IPS-18c (cell line): ENCODE measurements around the gene IRF2BP1.

Source experiments
- H3K4me3 ChIP-seq: 2 replicates; pipeline ENCODE4 v1.7.0; 2013; ENCODE audit warnings: low read depth, mild to moderate bottlenecking, low read length, moderate library complexity; ENCODE audit not compliant: insufficient read depth
- H3K9me3 ChIP-seq: one replicate; pipeline ENCODE4 v1.6.1; 2013; ENCODE audit warnings: mild to moderate bottlenecking, low read length, moderate library complexity; ENCODE audit not compliant: control insufficient read depth, insufficient read depth

Gene IRF2BP1, protein sequence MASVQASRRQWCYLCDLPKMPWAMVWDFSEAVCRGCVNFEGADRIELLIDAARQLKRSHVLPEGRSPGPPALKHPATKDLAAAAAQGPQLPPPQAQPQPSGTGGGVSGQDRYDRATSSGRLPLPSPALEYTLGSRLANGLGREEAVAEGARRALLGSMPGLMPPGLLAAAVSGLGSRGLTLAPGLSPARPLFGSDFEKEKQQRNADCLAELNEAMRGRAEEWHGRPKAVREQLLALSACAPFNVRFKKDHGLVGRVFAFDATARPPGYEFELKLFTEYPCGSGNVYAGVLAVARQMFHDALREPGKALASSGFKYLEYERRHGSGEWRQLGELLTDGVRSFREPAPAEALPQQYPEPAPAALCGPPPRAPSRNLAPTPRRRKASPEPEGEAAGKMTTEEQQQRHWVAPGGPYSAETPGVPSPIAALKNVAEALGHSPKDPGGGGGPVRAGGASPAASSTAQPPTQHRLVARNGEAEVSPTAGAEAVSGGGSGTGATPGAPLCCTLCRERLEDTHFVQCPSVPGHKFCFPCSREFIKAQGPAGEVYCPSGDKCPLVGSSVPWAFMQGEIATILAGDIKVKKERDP

DNA sequence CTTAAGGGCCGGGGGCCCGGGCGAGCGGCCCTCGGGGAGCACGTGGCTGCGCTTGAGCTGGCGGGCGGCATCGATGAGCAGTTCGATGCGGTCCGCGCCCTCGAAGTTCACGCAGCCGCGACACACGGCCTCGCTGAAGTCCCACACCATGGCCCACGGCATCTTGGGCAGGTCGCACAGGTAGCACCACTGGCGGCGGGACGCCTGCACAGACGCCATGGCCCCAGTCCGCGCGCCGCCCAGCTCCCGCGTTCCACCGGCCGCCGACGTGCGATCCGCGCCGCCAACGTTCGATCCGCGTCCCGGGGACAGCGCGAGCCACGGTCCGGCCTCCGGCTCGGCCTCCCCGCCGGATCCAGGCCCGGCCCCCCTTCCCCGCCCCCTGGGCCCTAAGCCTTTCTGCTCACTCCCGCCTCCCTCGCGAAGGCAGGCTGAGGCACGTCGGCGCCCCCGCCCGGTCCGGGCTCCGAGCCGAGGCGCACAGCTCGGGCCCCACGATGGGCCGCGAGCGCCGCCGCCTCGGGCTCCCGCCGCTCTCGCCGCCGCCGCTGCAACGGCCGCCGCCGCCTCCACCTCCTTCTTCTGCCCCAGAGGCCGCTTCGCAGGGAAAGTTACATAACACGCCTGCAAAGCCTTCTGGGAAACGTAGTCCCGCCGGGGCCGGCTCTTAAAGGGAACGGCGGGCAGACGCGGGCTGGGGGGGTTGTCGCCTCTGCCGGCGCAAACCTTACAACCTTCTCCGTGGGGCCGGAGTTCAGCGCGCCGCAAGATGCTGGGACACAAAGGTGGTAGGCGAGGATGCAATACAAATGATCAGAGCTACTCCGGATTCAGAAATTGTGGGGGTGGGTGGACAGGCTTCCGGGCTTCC, at the start of gene IRF2BP1:
IRF2BP1 (minus strand) TSS at position 586 of the 871 bp plus-strand sequence; CDS start at position 219, 367 bp downstream.
- Histone ChIP-seq H3K4me3 (peak within 1 kb of the TSS; percentile 91), H3K9me3 (no peaks in the 10 kb centered on the region)

GRCh38 chr19:45935267-45935666, 49.3 kb upstream of the IRF2BP1 start:
- no peaks in the 10 kb centered on the region for H3K9me3 ChIP-seq
- H3K4me3 ChIP-seq: no peak overlapping the region

GRCh38 chr19:45934551-45935230, 48.8 kb upstream of the IRF2BP1 start:
- Histone ChIP-seq H3K4me3 (no peak overlapping the region), H3K9me3 (no peaks in the 10 kb centered on the region)

- Histone ChIP-seq H3K9me3 (no peaks in the 10 kb centered on the region), H3K4me3 (no peak overlapping the region)
Observed at GRCh38 chr19:45933759-45934158, 47.8 kb upstream of the IRF2BP1 start.

DNA sequence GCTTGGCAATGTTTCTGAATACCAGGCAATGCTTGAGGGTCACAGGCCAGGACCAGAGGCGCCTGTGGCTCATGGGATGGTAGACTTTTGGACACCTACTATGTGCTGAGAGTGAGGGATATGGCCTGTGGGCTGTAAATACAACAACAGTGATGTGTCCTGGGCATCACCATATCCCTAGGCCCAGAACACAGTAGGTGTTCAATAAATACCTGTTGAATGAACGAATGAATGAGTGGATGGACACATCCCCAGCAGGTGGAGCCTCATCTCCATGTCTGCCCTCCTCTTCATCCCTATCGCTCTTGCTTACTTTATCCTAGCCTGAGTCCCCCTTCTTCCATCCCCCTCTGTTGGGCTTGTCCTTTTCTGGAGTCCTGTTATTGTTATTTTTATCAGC, 45.1 kb upstream of the IRF2BP1 start:
- Histone ChIP-seq H3K9me3 (no peaks in the 10 kb centered on the region), H3K4me3 (no peak overlapping the region)

DNA sequence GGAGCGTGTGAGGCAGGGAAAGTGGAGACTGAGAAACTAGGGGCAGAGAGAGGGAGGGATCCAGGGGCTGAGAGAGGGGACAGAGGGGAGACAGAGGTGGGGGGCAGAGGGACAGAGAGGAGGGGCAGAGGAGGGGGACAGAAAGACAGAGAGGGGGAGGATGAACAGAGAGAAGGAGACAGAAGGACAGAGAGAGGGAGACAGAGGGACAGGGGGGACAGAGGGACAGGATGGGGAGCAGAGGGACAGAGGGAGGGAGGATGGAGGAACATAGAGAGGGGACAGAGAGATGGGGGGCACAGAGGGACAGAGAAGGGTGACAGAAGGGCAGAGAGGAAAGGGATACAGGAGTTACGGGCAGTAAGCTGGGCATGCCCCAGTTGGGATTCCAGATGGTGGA, 43.3 kb upstream of the IRF2BP1 start:
- Histone ChIP-seq H3K4me3 (no peak overlapping the region), H3K9me3 (no peaks in the 10 kb centered on the region)

DNA sequence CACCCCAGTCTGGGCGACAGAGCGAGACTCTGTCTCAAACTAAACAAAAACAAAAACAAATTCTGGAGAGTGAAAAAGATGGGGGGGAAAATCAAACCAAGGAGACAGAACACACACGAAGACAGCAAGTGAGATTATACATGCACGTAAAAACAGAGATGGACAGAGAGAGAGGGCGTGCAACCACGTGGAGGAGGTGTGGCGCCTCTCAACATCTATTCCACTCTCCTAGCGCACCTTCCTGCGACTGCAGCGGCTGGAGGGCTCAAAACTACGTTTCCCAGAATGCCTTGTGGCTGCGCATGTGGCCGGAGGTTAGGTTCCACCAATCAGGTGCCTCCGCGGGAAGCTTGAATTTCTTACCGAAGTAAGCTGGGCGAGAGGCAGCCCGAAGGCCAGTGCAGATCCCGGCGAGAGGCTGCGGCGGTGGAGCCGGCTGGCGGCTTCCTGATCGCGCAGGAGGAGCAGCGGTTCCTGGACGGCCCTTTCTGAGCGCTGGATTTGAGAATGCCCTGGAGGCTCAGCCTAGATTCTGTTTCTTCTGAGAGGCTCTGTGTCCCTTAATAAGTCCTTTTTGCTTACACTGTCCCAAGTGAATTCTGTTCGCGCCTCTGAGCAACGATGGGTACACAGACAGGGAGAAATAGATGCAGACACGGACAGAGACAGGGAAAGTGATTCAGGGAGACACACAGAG, 41.8 kb upstream of the IRF2BP1 start:
- Histone ChIP-seq H3K9me3 (no peaks in the 10 kb centered on the region), H3K4me3 (peak overlapping the region; percentile 49; the same call in 1 of the 2 replicates)

DNA sequence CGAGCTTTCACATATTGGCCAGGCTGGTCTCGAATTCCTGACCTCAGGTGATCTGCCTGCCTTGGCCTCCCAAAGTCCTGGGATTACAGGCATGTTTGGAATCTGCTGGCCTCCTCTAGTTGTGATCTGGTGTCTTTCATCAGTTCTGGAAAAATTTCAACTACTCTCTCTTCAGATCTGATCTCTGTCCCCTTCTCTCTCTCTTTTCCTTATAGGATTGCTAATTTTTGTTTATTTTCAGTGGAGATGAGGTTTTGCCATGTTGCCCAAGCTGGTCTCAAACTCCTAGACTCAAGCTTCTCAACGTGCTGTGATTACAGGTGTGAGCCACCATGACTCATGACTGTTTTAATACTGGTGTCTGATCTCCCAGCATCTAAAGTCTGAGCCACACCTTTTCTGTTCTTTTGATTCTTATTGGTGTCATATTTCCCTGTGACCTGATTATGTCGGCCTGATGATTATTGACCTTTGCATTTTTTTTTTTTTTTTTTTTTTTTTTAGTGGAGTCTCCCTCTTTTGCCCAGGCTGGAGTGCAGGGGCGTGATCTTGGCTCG, 39.0 kb upstream of the IRF2BP1 start:
- H3K9me3 ChIP-seq: no peaks in the 10 kb centered on the region
- H3K4me3 ChIP-seq: no peak overlapping the region

- Histone ChIP-seq H3K4me3 (no peak overlapping the region), H3K9me3 (no peaks in the 10 kb centered on the region)
Observed at GRCh38 chr19:45922281-45922680, 36.3 kb upstream of the IRF2BP1 start.

- no peak overlapping the region for H3K4me3 ChIP-seq
- H3K9me3 ChIP-seq: no peaks in the 10 kb centered on the region
Observed at GRCh38 chr19:45920458-45920857, 34.5 kb upstream of the IRF2BP1 start.

DNA sequence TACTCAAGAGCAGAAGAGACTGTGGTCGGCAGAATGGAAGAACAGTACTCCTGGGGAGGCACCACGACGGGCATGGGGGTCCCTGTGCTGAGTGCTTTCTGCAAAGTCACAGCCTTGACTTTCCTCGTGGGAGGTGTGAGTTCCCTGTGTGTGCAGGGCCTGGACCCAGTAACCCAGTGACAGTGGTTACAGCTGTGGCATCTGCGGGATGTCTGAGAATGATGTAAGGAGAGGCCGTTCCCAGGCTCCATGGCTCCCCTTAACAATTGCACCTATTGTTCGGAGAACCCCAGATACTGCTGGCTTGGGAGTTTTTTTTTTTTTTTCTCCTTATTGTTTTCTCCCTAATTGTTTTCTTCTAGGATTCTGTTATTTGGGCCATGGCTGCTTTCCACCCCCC, 33.7 kb upstream of the IRF2BP1 start:
- no peak overlapping the region for H3K4me3 ChIP-seq

GRCh38 chr19:45918721-45919120, 32.8 kb upstream of the IRF2BP1 start:
- H3K4me3 ChIP-seq: no peak overlapping the region
- H3K9me3 ChIP-seq: no peaks in the 10 kb centered on the region

More for the DNA sequence above, 33.7 kb upstream of the IRF2BP1 start:
- no peaks in the 10 kb centered on the region for H3K9me3 ChIP-seq

DNA sequence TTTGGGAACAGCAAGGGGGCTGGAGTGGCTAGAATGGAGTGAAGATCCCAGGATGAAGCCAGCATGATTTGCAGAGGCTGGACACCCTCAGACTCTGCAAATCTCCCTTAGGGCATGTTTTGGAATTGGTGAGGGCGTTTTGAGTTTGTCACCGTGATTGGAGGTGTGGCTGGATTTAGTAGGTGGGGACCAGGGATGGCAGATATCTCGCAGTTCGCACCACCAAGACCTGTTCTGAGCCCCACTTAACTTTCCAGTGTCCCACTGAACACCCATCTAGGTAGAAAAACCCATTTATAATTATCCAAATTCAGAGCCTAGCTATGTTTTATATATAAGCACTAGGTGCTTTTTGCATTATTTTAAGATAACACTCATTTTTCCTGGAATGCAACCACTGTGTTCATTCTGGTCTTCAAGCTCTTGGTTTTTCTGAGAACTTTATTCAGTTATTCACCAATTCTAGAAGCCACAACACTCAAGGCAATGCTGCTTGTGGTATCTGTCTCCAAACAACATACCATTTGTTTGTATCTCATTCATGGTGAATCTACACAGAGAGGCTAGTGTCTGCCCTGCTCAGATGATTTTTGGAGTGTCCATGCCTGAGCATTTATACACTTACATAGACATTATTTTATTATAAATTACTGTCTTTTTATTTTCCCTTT, 31.6 kb upstream of the IRF2BP1 start:
- Histone ChIP-seq H3K9me3 (no peaks in the 10 kb centered on the region), H3K4me3 (no peak overlapping the region)

GRCh38 chr19:45913874-45914830, 28.2 kb upstream of the IRF2BP1 start, which contains the start of gene NANOS2:
NANOS2 (minus strand) TSS chr19:45914778; CDS start chr19:45914693, 85 bp downstream.
- Histone ChIP-seq H3K9me3 (no peaks in the 10 kb centered on the region), H3K4me3 (no peak within 1 kb of the TSS)

DNA sequence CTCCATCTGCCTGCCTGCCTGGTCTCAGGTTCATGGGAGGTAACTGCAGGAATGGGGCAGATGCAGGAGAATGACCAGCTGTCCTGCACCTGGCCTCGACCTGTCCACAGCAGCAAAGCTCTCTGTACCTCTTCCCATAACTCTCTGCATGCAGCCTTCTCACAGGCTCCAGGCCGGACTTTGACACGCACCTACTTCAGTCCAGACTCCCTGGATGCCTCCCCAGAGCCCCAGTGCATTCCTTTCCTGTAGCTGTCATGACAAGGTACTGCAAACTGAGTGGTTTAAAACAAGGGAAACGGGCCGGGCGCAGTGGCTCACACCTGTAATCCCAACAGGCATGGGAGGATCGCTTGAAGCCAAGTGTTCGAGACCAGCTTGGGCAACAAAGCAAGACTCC, 25.4 kb upstream of the IRF2BP1 start:
- H3K9me3 ChIP-seq: no peaks in the 10 kb centered on the region
- H3K4me3 ChIP-seq: no peak overlapping the region
